COLO829 (cell line): Measurements from ENCODE around the gene SLC10A7.

Experiments
- DNase-seq: peaks from one replicate; pipeline ENCODE4 v3.0.0; 2012; ENCODE audit warnings: low spot score

SLC10A7 gene, protein sequence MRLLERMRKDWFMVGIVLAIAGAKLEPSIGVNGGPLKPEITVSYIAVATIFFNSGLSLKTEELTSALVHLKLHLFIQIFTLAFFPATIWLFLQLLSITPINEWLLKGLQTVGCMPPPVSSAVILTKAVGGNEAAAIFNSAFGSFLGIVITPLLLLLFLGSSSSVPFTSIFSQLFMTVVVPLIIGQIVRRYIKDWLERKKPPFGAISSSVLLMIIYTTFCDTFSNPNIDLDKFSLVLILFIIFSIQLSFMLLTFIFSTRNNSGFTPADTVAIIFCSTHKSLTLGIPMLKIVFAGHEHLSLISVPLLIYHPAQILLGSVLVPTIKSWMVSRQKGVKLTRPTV

DNA sequence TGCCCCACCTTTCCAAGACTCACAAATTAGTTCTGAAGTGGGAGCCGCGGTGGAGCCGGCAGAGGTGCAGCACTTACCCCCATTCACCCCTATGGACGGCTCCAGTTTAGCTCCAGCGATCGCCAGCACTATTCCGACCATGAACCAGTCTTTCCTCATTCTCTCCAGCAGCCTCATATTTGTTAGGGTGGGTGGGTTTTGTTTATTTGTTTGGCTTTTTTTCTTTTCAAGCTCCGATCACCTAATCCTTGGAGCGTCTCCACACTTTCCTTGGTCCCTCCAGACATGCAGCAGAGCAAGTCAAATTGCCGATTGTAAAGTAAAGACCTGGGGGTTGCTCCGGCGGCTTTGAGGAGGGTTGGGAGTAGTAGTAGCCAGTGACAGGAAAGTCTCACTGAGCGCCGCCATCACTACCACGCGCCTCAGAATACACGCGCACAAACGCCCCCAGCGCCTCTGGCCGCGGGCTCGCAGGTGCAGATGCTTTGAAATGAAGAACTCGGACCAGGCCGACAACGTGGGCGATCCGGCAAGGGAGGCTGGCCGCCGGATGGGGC, at the start of gene SLC10A7:
Gene SLC10A7 (minus strand): TSS at position 400 of the 557 bp plus-strand sequence. CDS start 223 bp downstream, at position 177.
- peak; percentile 89 for DNase-seq

DNA sequence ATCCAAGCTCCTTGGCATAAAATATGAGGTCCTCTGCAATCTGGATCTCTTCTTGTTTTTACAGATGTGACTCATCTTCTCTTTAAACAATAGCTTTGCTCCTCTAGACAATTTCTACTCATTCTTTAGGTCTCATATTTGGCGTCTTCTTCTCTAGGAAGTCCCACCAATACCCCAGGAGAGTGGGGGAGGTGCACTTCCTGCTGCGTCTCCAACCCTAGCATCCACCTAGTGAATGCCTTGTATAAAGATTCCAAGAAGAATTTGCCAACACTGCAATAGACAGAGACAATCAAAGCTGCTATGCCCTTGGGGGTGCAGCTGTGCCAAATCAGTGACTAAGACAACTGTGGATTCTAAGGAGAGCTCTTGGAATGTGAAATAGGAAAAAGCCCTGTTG, 45.7 kb upstream of the SLC10A7 start:
- peak; percentile 23 for DNase-seq

DNA sequence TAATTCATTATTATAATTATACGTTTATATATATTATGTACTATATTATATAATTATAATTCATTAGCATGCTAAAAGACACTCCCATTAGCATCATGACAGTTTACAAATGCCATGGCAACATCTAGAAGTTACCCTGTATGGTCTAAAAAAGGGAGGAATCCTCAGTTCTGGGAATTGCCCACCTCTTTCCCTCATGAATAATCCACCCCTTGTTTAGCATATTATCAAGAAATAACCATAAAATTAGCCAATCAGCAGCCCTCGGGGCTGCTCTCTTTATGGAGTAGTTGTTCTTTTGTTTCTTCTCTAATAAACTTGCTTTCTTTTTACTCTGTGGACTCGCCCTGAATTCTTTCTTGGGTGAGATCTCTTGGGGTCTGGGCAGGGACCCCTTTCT, 42.8 kb upstream of the SLC10A7 start:
- DNase-seq, result no peak

DNA sequence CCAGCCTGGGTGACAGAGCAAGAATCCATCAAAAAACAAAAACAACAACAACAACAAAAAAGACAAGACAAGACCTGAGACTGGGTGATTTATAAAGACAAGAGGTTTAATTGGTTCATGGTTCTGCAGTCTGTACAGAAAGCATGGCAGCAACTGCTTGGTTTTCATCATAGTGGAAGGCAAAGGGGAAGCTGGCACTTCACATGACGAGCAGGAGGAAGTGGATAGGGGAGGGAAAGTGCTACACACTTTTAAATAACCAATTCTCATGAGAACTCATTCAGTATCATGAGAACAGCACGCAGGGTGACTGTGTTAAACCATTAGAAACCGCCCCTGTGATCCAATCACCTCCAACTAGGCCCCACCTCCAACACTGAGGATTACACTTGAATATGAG, 28.4 kb upstream of the SLC10A7 start:
- no peak for DNase-seq

DNA sequence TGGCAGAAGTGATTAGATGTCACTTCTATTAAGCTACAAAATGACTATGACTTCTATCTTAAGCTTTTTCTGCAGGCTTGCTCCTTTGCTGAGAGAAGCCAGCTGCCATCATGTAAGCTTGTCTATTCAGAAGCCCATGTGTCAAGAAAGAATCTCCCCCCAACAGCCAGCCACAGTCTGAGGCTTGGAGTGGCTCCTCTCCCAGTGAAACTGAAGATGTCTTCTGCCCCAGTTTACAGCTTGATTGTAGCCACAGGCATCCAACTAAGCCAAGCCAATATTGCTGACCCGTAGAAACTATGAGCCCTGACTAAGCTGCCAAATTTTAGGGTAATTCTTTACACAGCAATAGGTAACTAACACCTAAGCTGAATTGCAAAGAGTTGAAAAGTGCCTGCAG, 26.7 kb upstream of the SLC10A7 start:
- DNase-seq, result no peak

DNA sequence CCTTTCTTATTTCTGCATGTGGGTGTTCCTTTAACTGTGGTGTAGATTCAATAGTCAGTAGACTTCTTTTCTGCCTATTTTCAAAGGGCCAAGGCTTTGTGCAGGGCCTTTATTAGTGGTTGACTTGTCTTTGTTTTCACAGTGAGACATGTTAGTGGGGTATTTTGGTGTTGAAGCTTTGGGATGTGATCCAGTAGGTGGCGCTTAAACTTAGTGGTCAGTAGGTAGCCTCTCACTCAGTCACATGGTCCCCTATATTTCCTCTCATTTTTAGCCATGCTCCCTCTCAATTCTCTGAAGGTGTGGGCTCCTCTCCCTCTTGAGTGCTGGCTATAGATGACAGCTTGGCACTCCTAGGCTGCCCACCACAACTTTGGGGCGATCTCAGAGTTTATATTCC, 23.4 kb upstream of the SLC10A7 start:
- DNase-seq, result no peak

DNA sequence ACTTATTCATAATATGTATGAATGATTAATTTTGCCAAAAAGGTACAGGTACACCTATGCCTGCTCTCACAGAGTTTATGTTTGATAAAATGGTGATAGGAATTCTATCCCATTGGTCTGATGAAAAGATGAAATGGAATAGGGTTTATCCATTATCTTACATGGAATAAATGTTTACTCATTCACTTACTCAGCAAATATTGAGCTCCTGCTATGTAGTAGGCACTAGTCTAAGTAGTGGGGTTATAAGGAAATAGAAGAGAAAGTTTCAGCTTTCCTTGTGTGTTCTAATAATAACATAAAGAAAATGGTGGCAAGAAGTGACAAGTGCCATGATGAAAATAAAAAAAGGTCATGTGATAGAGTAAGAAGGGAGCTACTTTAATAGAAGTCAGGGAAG, 12.4 kb upstream of the SLC10A7 start:
- DNase-seq, result no peak

DNA sequence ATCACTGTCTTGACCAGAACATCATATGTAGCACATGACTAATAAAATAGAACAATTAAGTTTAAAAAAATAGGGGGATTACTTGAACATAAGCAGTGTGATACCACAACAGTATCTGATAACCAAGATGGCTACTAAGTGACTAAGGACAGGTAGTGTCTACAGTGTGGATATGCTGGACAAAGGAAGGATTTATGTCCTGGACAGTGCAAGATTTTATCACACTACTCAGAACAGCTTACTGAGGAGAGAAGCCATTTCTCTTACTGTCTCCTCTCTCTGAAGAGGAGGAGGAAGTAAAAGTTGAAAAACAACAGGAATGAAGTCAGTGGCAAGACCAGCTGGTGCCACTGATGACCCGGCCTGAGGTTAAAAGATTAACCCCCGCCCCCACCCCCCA, 4.0 kb upstream of the SLC10A7 start:
- no peak for DNase-seq

DNA sequence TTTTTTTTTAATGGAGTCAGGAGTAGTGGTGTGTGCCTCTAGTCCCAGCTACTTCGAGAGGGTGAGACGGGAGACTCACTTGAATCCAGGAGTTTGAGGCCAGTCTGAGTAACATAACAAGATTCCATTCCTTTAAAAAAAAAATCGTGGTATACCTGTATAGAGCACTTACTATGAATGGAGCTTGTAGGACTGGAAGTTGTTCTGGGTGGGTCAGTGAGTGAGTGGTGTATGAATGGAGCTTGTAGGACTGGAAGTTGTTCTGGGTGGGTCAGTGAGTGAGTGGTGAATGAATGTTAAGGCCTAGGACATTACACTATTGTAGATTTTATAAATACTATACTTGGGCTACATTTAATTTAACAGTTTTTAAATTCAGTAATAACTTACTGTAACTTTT, 2.9 kb upstream of the SLC10A7 start:
- no peak for DNase-seq

DNA sequence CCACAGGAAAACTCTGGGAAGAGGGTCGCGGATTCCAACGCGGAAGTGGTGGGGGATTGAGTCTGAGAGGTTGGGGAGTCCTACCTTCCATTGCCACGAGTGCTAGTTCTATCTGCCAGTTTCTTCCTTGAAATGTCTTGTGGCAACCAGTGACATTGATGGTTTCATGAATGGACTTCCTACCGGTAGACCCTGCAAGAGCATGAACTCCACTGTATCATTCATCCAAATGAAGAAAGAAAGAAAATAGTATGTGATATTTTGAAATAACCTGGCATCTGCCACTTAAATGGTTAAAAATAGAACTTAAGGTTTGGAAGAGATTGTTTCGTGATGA, 1.1 kb upstream of the SLC10A7 start:
- peak; percentile 40 for DNase-seq

DNA sequence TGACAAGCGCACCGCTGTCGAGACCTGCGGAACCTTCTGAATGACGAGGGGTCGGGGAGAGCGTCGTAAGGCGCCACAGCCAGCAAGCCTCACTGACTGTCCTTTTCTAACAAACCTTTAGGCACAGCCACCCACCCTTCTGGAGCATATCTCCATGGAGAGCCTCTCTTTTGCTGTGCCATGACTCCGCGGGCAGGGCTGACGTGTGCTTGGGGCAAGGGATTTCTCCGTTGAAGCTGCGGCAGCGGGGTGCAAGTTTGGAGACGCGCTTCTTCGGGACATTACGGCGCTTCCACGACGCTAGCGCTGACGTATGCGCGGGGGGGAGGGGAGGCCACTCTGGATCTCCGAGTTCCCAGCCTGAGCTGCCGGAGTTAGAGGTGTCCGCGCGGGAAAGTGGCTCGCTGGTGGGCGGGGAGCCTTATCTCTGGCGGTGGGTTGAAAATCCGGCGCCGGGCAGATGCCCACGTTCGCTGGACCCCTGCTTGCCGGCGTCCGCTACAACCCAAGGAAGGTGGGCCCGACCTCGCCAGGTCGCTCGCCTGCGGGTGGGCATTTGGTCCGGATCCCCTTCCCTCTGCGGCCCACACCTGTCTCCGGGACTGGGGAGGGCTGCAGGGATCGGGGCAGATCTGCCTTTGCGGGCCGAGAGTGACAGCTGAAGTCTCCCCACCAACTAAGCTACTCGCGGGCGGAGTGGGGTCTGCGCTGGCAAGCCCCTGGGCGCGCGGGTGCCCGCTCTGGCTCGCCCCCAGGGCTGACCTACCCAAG, 543 bp upstream of the SLC10A7 start:
- DNase-seq, result peak; percentile 91

DNA sequence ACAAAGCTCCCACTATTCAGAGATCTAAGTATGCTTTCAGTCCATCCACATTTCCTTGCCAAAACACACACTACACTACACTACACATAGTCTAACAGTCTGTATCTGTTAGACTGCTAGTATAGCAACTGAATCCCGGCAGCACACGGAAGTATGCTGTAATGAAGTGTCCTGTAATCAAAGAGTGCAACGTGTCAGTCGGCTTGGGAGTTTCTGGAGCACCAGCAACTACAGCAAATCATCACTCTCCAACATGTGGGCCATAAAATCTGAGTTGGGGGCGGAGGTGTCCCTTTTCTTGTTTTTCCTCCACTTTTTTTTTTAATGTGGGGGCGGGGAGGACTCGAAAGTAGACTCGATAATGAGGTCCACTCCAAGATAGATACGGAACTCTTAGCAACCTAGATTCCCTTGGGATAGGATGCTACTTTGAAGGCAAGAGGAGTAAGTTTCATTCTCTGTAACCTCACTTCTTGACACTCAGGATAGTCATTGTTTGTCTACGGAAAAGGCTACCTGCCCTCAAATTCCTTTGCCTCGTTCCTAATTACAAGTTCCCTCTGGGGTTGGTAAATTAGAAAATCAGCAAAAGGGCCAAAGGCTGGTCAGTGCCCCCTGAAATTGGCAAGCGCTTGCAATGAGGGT, 722 bp downstream of the SLC10A7 start:
- peak; percentile 46 for DNase-seq

DNA sequence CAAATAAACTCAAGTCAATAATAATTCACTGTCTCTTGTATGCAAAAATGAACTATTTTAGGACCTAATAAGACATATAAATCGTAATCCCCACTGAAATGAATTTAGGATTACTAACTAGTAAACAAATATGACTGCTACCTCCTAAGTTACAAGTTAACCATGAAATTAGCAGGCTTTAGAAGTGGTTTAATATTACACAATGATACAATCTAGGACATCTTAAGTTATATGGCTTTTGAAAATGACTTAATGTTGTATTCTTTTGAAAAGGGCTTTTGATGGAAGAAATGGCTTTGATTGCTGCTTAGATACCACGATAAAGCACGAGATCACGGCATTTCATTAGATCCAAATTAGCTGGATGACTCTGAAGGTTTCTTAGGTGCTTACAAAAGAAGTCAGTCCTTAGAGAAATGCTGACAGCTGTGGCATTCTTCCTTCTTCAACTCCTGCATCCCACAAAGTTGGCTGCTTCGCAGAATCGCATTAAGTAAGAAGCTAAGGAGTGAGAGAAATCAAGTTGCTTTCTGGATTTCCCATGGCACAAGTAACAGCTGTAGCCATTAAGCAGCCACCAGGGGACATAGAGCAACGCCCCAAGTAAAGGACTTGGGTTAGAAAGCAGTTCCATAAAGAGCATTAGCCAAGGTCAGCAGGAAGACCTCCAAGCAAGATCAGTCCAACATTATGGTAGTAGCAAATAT, 6.9 kb downstream of the SLC10A7 start:
- no peak for DNase-seq

DNA sequence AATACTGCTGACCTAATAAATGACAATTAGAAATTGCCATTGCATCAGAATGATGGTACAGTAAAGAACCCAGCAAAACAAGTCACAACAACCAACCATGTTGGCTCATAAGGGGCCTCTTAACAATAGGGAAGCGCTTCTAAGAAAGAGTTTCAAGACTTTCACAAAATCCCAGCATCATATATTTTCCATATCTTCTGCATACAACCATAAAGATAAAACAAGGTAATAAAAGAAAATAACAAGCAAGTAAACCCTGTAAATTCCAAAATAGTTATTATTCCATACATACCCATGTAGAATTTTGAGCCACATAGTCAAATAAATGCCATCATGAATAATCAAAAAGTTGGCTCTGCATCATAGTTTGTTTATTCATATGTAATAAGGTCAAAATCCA, 8.2 kb downstream of the SLC10A7 start:
- no peak for DNase-seq

DNA sequence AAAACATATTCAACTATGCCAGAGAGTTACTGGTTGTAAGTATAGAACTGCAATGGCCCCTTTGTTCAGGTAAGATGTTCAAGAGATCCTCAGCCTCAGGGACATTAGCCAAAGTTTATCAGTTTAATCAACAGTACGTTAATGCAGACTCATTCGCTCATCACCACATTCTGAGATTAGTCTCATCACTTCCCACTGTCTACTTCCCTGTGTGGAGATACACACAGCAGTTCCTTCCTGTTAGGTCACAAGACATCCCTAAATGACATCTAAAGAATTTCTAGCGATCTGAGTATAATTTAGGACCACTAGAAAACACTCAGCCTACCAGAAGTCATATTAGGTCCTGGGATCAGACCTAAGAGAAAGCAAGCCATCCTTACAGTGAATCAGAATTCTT, 10.4 kb downstream of the SLC10A7 start:
- DNase-seq, result no peak

DNA sequence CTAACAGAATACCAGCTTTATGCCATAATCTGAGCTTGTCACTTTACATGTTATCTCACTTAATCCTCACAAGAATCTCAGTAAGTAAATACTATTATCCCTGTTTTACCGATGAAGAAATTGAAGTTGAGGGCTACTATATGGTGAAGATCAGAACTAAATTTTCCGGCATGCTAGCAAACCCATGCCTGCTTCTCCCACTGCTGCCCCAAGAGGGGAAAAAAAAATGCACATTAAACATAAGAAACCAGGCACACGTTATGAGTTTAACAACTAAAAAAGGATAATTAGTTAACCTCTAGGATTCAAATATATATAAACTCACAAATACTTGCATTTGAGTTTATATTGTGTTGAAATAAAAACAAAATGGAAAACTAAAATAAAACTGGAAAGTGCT, 10.8 kb downstream of the SLC10A7 start:
- no peak for DNase-seq

DNA sequence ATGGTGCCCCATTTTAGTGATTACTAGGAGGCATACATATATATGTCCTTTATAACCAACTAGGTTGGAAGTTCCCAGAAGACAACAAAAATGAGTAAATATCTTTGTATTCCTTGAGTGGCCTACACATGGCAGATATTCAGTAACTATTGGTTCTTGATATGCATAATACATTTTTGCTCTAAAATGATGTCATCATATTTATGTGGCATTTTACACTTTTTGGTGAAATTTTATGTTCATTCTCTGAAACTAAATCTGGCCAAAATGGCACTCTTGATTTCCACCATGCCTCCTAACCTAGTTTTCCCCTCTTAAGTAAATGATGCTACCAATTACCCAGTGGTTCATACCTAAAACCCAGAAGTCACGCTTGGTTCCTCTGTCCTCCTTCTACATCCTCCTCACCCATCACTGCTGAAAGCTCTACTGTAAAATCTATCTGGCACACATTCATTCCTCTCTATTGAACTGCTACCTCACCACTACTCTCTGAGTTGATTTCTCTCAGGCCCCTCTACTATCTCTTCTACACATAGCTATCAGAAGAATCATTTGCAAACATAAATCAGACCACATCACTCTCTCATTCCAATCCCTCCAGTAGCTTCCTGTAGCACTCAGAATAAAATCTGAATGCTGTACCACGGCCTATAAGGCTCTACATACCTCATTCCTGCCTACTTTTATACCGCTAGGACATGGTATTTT, 13.4 kb downstream of the SLC10A7 start:
- DNase-seq, result no peak

DNA sequence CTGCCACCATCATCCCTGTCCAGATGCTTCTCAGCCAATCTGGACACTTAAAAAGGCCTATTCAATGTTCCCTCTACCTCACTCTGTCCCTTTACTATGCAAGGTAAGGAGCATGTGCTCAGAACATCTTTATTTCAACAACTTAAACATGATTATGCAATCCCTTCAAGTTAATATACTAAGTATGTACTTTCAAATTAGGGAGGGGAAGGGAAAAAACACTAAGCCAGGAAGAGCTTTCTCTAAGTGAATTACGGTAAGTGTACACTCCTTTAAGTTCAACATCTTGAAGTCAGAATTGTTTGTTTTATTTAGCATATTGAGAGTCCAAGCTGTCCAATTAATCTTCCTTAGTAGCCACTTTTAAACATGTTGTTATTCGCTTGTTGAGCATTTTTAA, 14.1 kb downstream of the SLC10A7 start:
- DNase-seq, result no peak

DNA sequence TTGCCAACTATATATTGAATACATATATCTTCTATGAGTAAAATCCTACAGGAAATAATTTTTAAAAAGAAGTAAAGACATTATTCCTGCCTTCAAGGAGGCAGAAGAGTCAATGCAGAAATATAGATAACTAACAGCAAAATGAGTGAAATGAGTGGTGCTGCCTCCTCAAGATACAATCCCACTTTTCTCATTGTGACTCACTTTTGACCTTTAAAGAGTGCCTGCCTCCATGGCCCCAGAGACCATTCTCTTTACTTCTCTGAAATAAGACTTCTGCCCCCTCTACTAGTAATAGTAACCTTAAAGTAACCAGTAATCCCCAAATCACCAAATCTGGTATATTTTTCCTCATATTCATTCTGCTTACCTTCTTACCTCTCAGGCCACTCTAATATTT, 15.5 kb downstream of the SLC10A7 start:
- no peak for DNase-seq

DNA sequence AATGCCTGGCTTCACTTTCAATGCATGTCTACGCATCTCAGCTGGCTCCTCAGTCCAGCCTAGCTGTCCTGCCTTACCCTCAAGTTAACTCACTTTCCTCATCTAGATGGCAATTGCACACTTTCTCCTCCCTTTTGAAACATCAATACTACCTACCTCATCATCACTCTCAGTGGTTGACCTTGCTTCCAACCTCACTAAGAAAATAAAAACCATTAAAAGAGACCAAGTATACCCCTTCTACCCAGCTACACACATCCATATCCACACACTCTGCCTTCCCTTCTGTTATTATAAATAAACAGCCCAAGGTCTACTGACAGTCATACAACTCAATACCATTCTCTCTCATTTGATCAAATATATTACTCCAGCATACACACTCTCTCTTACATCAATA, 21.5 kb downstream of the SLC10A7 start:
- DNase-seq, result no peak

DNA sequence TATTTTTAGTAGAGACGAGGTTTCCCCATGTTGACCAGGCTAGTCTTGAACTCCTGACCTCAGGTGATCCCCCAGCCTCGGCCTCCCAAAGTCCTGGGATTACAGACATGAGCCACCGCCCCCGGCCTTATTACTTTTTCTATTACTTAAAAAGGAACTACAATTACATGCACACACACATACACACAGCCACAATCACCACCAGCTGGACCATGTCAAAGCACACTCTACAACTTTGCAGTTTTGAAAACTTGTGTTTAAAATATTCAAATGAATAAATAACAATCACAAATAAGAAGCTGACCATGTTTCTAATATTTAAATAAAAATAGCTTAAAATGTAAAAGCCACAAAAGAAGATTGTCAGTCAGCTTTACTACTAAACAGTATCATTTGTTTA, 23.4 kb downstream of the SLC10A7 start:
- no peak for DNase-seq

DNA sequence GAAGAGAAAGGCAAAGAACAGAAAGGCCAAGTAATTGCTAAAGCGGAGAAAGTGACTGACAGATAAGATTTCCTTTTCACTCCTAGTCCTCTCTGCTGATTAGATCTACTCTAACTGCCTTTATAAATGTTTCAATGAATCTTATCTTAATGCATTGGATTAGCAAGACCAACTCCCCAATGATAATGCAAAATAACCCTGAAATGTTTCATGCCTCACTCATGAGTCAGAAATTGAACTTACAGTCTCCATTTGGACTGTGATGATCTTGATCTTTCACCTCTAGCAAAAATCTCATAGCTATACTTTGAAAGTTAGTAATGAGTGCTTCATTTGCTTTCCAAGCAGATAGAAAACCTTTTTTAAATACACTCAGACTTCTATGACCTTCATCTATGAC, 26.5 kb downstream of the SLC10A7 start:
- no peak for DNase-seq
